ENCODE data around the gene ACTL7A.

ACTL7A gene

DNA sequence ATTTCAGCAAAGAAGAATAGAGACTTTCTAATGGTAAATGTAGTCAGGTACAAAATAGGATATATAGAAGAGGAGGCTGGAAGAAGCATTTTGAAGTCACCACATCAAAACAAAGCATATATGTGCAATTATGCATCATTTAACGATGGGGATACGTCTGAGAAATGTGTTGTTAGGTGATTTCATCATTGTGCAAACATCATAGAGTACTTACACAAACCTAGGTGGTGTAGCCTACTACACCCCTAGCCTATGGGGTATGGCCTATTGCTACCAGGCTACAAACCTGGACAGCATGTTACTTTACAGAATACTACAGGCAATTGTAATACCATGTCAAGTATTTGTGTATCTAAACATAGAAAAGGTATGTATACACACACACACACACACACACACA, 43.4 kb downstream of the ACTL7A start:
- no peaks in the 10 kb centered on the region for H3K27me3 ChIP-seq (replicated peaks; ENCODE audit: control insufficient read depth, insufficient read depth, low read length, poor library complexity, severe bottlenecking)
- H3K4me3 ChIP-seq (ENCODE audit: insufficient read depth, low read depth, low read length, poor library complexity, severe bottlenecking) = no peak overlapping the region
- peaks cover 85% of the 10 kb centered on the region for H3K36me3 ChIP-seq (ENCODE audit: control insufficient read depth, insufficient read depth, low read length)
- no peaks in the 10 kb centered on the region for H3K4me1 ChIP-seq (ENCODE audit: control insufficient read depth, insufficient read depth, low read length, poor library complexity, severe bottlenecking)
- no peaks in the 10 kb centered on the region for H3K9me3 ChIP-seq (ENCODE audit: control insufficient read depth, low read length)
- no peak overlapping the region for H3K27ac ChIP-seq (ENCODE audit: insufficient read depth, low read length, poor library complexity, severe bottlenecking)
- DNase-seq = no peak

DNA sequence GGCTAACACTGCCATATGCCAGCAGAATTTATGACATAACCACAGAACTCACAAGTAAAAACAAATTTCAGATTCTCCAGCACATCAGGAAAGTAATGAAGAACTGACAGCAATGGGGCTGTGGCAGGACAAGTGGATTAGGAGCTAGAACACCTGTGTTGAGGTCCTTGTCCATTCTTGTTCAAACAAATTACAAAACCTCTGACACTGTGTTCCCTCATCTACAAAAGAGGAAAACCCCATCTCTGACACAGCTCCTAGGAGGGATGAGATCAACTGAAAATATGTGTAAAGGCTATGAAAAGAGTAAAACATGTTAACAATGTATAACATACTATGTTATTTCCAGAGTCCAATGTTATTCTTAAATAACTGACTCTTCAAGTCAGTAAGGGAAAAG, 48.3 kb downstream of the ACTL7A start:
- H3K4me3 ChIP-seq (ENCODE audit: insufficient read depth, low read depth, low read length, poor library complexity, severe bottlenecking) = no peak overlapping the region
- no peaks in the 10 kb centered on the region for H3K9me3 ChIP-seq (ENCODE audit: control insufficient read depth, low read length)
- H3K27ac ChIP-seq (ENCODE audit: insufficient read depth, low read length, poor library complexity, severe bottlenecking) = no peak overlapping the region
- peaks cover 61% of the 10 kb centered on the region for H3K36me3 ChIP-seq (ENCODE audit: control insufficient read depth, insufficient read depth, low read length)
- no peaks in the 10 kb centered on the region for H3K4me1 ChIP-seq (ENCODE audit: control insufficient read depth, insufficient read depth, low read length, poor library complexity, severe bottlenecking)
- DNase-seq = no peak
- H3K27me3 ChIP-seq (replicated peaks; ENCODE audit: control insufficient read depth, insufficient read depth, low read length, poor library complexity, severe bottlenecking) = no peaks in the 10 kb centered on the region

DNA sequence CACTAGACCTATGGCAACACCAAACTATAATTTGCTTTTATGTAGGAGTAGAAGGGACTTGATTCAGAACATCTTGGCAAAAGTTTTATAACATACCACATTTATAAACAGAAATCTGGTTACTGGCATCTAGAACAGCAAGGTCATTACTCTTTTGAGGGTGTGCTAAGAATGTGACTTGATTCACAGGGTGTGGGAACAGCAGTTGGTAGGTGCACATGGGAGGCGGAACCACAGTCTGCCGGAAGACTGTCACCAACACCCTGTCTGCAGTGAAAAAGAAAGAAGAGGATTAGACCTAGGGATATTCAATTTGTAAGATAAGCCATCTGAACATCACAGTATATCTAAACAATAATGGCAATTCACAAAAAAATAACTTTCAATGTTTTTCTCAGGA, 48.8 kb downstream of the ACTL7A start:
- no peaks in the 10 kb centered on the region for H3K4me1 ChIP-seq (ENCODE audit: control insufficient read depth, insufficient read depth, low read length, poor library complexity, severe bottlenecking)
- H3K27ac ChIP-seq (ENCODE audit: insufficient read depth, low read length, poor library complexity, severe bottlenecking) = no peak overlapping the region
- no peaks in the 10 kb centered on the region for H3K27me3 ChIP-seq (replicated peaks; ENCODE audit: control insufficient read depth, insufficient read depth, low read length, poor library complexity, severe bottlenecking)
- DNase-seq = no peak
- peaks cover 62% of the 10 kb centered on the region for H3K36me3 ChIP-seq (ENCODE audit: control insufficient read depth, insufficient read depth, low read length)
- H3K4me3 ChIP-seq (ENCODE audit: insufficient read depth, low read depth, low read length, poor library complexity, severe bottlenecking) = no peak overlapping the region
- H3K9me3 ChIP-seq (ENCODE audit: control insufficient read depth, low read length) = no peaks in the 10 kb centered on the region

DNA sequence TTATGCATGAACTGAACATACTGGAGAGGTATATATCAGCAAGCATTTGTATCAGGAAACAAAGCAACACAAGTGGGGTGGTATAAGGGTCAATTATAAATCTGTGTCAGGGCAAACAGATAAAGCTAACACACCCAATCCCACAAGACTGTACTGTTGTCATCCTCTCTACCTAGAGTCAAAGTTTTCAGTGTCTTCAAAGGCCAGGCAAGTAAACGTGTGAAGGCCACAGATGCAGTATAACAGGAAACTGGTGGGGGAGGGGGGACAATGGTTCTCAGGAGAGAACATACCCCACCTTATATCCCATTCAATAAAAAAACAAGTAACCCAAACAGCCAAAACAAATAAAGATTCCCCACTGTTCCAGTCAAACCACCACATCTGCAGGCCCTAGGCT, 49.8 kb downstream of the ACTL7A start:
- H3K27me3 ChIP-seq (replicated peaks; ENCODE audit: control insufficient read depth, insufficient read depth, low read length, poor library complexity, severe bottlenecking) = no peaks in the 10 kb centered on the region
- H3K36me3 ChIP-seq (ENCODE audit: control insufficient read depth, insufficient read depth, low read length) = peaks cover 58% of the 10 kb centered on the region
- H3K4me1 ChIP-seq (ENCODE audit: control insufficient read depth, insufficient read depth, low read length, poor library complexity, severe bottlenecking) = no peaks in the 10 kb centered on the region
- no peak overlapping the region for H3K27ac ChIP-seq (ENCODE audit: insufficient read depth, low read length, poor library complexity, severe bottlenecking)
- no peak for DNase-seq
- no peak overlapping the region for H3K4me3 ChIP-seq (ENCODE audit: insufficient read depth, low read depth, low read length, poor library complexity, severe bottlenecking)
- H3K9me3 ChIP-seq (ENCODE audit: control insufficient read depth, low read length) = no peaks in the 10 kb centered on the region

Data from effector memory CD4-positive, alpha-beta T cell (primary cell).